IMR-90 (cell line): ENCODE measurements around the gene ONECUT2. TPM values are rescaled to one million over a fixed set of nuclear protein-coding genes. Genes with fewer than 3 reads are reported as not detected.

ENCODE experiments used
- ATAC-seq: fragments of 200-7000 bp; cut with Tn5 transposase; 2 replicates; pipeline ENCODE4 v1.9.1; 2020; ENCODE audit warnings: low read depth, mild to moderate bottlenecking, moderate library complexity
- BruUV-seq: library from RNA; stranded (reverse); fragments of 400-500 nt; replicated peaks from 2 replicates; lab custom pipeline; 2021; lab: Mats Ljungman, UMichigan
- CTCF ChIA-PET: fragments of 300-600 bp; formaldehyde crosslinking; extraction: SDS; loops from one replicate; lab custom pipeline; 2021; ENCODE audit warnings: antibody characterized with exemption; lab: Yijun Ruan, JAX
- POLR2A ChIA-PET: fragments of 300-600 bp; sonication (Branson Sonifier 250); formaldehyde crosslinking; loops from one replicate; lab custom pipeline; 2022; ENCODE audit warnings: antibody characterized with exemption; ENCODE audit not compliant: unreplicated experiment; lab: Charles Lee
- DNase-seq: peaks from one replicate; pipeline ENCODE4 v3.0.0; 2013
- H2AFZ ChIP-seq: replicated peaks from 2 replicates; pipeline ENCODE3; 2013; ENCODE audit warnings: low read length, mild to moderate bottlenecking; ENCODE audit not compliant: poor library complexity
- H2AK5ac ChIP-seq: 2 replicates; pipeline ENCODE4 v1.6.1; 2013; ENCODE audit warnings: low read depth, low read length, inconsistent platforms
- H2AK9ac ChIP-seq: replicated peaks from 2 replicates; pipeline ENCODE3; 2013; ENCODE audit warnings: mild to moderate bottlenecking, low read depth, low read length, moderate library complexity; ENCODE audit not compliant: poor library complexity
- H2BK120ac ChIP-seq: 2 replicates; pipeline ENCODE4 v1.6.1; 2013; ENCODE audit warnings: low read depth, low read length, inconsistent platforms
- H2BK15ac ChIP-seq: 3 replicates; pipeline ENCODE4 v1.6.1; 2013; ENCODE audit warnings: low read depth, low read length, inconsistent platforms
- H2BK20ac ChIP-seq: 2 replicates; pipeline ENCODE4 v1.6.1; 2013; ENCODE audit warnings: low read depth, mild to moderate bottlenecking, inconsistent platforms, low read length, moderate library complexity
- H2BK5ac ChIP-seq: 2 replicates; pipeline ENCODE4 v1.6.1; 2013; ENCODE audit warnings: mild to moderate bottlenecking, low read depth, low read length, inconsistent platforms; ENCODE audit not compliant: poor library complexity, severe bottlenecking
- H3K14ac ChIP-seq: replicated peaks from 2 replicates; pipeline ENCODE4 v1.6.1; 2013; ENCODE audit warnings: low read depth, low read length, inconsistent platforms
- H3K18ac ChIP-seq: 2 replicates; pipeline ENCODE4 v1.6.1; 2013; ENCODE audit warnings: low read depth, low read length, control low read depth
- H3K23ac ChIP-seq: 2 replicates; pipeline ENCODE4 v1.6.1; 2013; ENCODE audit warnings: low read depth, low read length, inconsistent platforms
- H3K27ac ChIP-seq: 2 replicates; pipeline ENCODE4 v1.5.1; 2013; ENCODE audit warnings: mild to moderate bottlenecking, control low read depth, low read length; ENCODE audit not compliant: insufficient read depth
- H3K27me3 ChIP-seq: 2 replicates; pipeline ENCODE4 v1.6.1; 2013; ENCODE audit warnings: low read length; ENCODE audit not compliant: control insufficient read depth, insufficient read depth
- H3K36me3 ChIP-seq: 2 replicates; pipeline ENCODE4 v1.6.1; 2013; ENCODE audit warnings: low read length, mixed read lengths; ENCODE audit not compliant: control insufficient read depth, insufficient read depth
- H3K4ac ChIP-seq: 2 replicates; pipeline ENCODE4 v1.6.1; 2013; ENCODE audit warnings: low read depth, low read length, inconsistent platforms
- H3K4me1 ChIP-seq: 2 replicates; pipeline ENCODE4 v1.6.1; 2013; ENCODE audit warnings: low read length, mixed read lengths; ENCODE audit not compliant: control insufficient read depth, insufficient read depth
- H3K4me2 ChIP-seq: 2 replicates; pipeline ENCODE4 v1.6.1; 2013; ENCODE audit warnings: low read depth, mild to moderate bottlenecking, control low read depth, low read length, moderate library complexity
- H3K4me3 ChIP-seq: 2 replicates; pipeline ENCODE4 v1.5.1; 2013; ENCODE audit warnings: low read depth, mild to moderate bottlenecking, control low read depth, low read length, moderate library complexity; ENCODE audit not compliant: insufficient read depth
- H3K56ac ChIP-seq: 2 replicates; pipeline ENCODE4 v1.6.1; 2013; ENCODE audit warnings: low read length, inconsistent platforms; ENCODE audit not compliant: insufficient read depth; ENCODE audit errors: extremely low read depth
- H3K79me1 ChIP-seq, 2 experiments: 2 replicates each; pipeline ENCODE4 v1.6.1; 2013; ENCODE audit warnings: low read length in 2 of 2, inconsistent platforms in 1 of 2, low read depth in 1 of 2
- H3K9ac ChIP-seq: 2 replicates; pipeline ENCODE4 v1.6.1; 2013; ENCODE audit warnings: low read depth, low read length, control low read depth
- H3K9me1 ChIP-seq: 2 replicates; pipeline ENCODE4 v1.6.1; 2013; ENCODE audit warnings: low read length, inconsistent platforms; ENCODE audit not compliant: insufficient read depth
- H3K9me3 ChIP-seq: 2 replicates; pipeline ENCODE4 v1.6.1; 2013; ENCODE audit warnings: low read length; ENCODE audit not compliant: control insufficient read depth, insufficient read depth
- H4K20me1 ChIP-seq: 2 replicates; pipeline ENCODE4 v1.6.1; 2013; ENCODE audit warnings: low read length, inconsistent platforms; ENCODE audit not compliant: insufficient read depth
- H4K5ac ChIP-seq: 2 replicates; pipeline ENCODE4 v1.6.1; 2013; ENCODE audit warnings: mild to moderate bottlenecking, low read depth, low read length, control low read depth
- H4K8ac ChIP-seq, 2 experiments: 2 replicates each; pipeline ENCODE4 v1.6.1; 2013; ENCODE audit warnings: low read depth in 2 of 2, low read length in 2 of 2, control low read depth in 1 of 2, inconsistent platforms in 1 of 2
- H4K91ac ChIP-seq: 2 replicates; pipeline ENCODE4 v1.6.1; 2013; ENCODE audit warnings: low read depth, low read length, inconsistent platforms; ENCODE audit not compliant: insufficient read depth
- CEBPB ChIP-seq: IDR thresholded peaks from 2 replicates; pipeline ENCODE4 v1.6.1; 2012; ENCODE audit warnings: low read depth, low read length, improper control_type of control experiment
- CHD1 ChIP-seq: IDR thresholded peaks from 2 replicates; pipeline ENCODE4 v1.6.1; 2012; ENCODE audit warnings: low read depth, low read length, improper control_type of control experiment
- FOS ChIP-seq: fragments of 150-350 bp; IDR thresholded peaks from 2 replicates; pipeline ENCODE4 v1.6.1; 2016; ENCODE audit warnings: low read depth, low read length
- MAFK ChIP-seq: IDR thresholded peaks from 2 replicates; pipeline ENCODE4 v1.6.1; 2012; ENCODE audit warnings: low read depth, low read length, improper control_type of control experiment
- MAZ ChIP-seq: IDR thresholded peaks from 2 replicates; pipeline ENCODE4 v1.6.1; 2012; ENCODE audit warnings: low read depth, mild to moderate bottlenecking, low read length, improper control_type of control experiment, moderate library complexity, borderline replicate concordance
- POLR2A ChIP-seq: IDR thresholded peaks from 2 replicates; pipeline ENCODE4 v1.6.1; 2012; ENCODE audit warnings: mild to moderate bottlenecking, low read depth, low read length
- RAD21 ChIP-seq: IDR thresholded peaks from 2 replicates; pipeline ENCODE4 v1.6.1; 2012; ENCODE audit warnings: low read length, improper control_type of control experiment
- RCOR1 ChIP-seq: IDR thresholded peaks from 2 replicates; pipeline ENCODE4 v1.6.1; 2012; ENCODE audit warnings: mild to moderate bottlenecking, low read length, improper control_type of control experiment; ENCODE audit not compliant: insufficient replicate concordance
- RFX5 ChIP-seq: IDR thresholded peaks from 2 replicates; pipeline ENCODE4 v1.8.0; 2012; ENCODE audit warnings: low read depth, mild to moderate bottlenecking, low read length, moderate library complexity
- WGBS, 2 experiments: methylation state at CpG; one replicate each; pipeline versions ENCODE4 v1.1.5 to v1.1.7; 2013; ENCODE audit warnings: missing lambda C conversion rate in 2 of 2; ENCODE audit not compliant: insufficient read length in 1 of 2; ENCODE audit errors: extremely low coverage in 2 of 2; 5-methylcytosine and 5-hydroxymethylcytosine counted together
- dilution Hi-C: fragments of 300-500 bp; cut with HindIII; formaldehyde crosslinking; loops from one replicate; pipeline ENCODE4 v1.14.3; 2018; ENCODE audit warnings: low sequenced_read_pairs; ENCODE audit not compliant: unreplicated experiment
- in situ Hi-C: fragments of 300-500 bp; cut with MboI; formaldehyde crosslinking; loops from 3 replicates; pipeline ENCODE4 v1.14.3; 2019; ENCODE audit warnings: low sequenced_read_pairs, inconsistent platforms, mixed read lengths
- intact Hi-C: fragments of 100-400 bp; cut with micrococcal nuclease; formaldehyde crosslinking; loops from 2 replicates; pipeline ENCODE4 v1.10.0; 2022
- polyA plus RNA-seq, 3 experiments: library from polyadenylated mRNA; depleted of rRNA; stranded (reverse); fragments of >200 nt; gene quantifications; 2 replicates each; pipeline ENCODE4 v1.2.3, GENCODE V29; 2012; ENCODE audit warnings: low replicate concordance in 1 of 3
- total RNA-seq: library from RNA; depleted of rRNA; stranded (reverse); fragments of >200 nt; gene quantifications from 2 replicates; pipeline ENCODE4 v1.2.3, GENCODE V29; 2012
- TF ChIP-seq, protein P1 (sequence below): fragments of 150-350 bp; IDR thresholded peaks from 2 replicates; pipeline ENCODE4 v1.6.1; 2016; ENCODE audit warnings: low read depth, mild to moderate bottlenecking, low read length, moderate library complexity, borderline replicate concordance
- TF ChIP-seq, protein P2 (sequence below): conservative IDR thresholded peaks from 2 replicates; pipeline ENCODE4 v1.5.1; 2012; ENCODE audit warnings: mild to moderate bottlenecking, low read depth, low read length, improper control_type of control experiment

The ONECUT2 gene
- total and polyA plus RNA-seq, 2 of the 4 experiments (the other 2 are of a cell fraction) = under 0.01 to 0.02 TPM

DNA sequence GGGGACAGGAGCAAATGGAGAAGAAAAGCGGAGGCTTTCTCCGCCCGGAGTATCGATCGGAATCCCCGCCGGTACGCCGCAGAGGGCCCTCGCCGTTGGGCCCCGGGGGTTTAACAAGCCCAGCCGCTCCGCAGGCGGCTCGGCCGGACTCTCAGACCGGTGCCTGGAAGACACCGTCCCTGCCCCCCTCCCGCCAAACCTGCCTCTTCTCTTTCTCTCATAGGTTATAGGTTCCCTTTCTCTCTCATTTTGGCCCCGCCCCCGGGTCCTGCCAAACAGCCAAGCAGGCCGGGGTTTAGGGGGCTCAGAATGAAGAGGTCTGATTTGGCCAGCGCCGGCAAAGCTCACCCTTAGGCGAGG lies 4.4 kb downstream of the ONECUT2 start:
- in situ Hi-C loops (no loop called here), dilution Hi-C loops (no loop called here), intact Hi-C loops (no loop called here)
- Histone ChIP-seq H3K9me3 (no peaks in the 10 kb centered on the region; the same call in 1 of the 2 replicates), H3K4me2 (no peak overlapping the region), H2AK9ac (no peak overlapping the region), H2BK120ac (no peak overlapping the region), H3K4me1 (no peaks in the 10 kb centered on the region), H2AK5ac (no peak overlapping the region), H4K91ac (no peak overlapping the region), H3K23ac (no peak overlapping the region), H3K9me1 (no peaks in the 10 kb centered on the region), H4K5ac (no peak overlapping the region), H3K9ac (no peak overlapping the region), H3K27me3 (peaks cover 85% of the 10 kb centered on the region), H2AFZ (no peak overlapping the region), H4K20me1 (no peaks in the 10 kb centered on the region; the same call in 1 of the 2 replicates), H3K4me3 (no peak overlapping the region), H3K18ac (no peak overlapping the region), H3K79me1 (no peaks in the 10 kb centered on the region), H2BK5ac (no peak overlapping the region), H4K8ac (no peak overlapping the region), H3K56ac (no peak overlapping the region), H3K27ac (no peak overlapping the region), H3K4ac (no peak overlapping the region), H2BK20ac (no peak overlapping the region), H3K14ac (no peak overlapping the region), H3K36me3 (no peaks in the 10 kb centered on the region), H2BK15ac (no peak overlapping the region)
- no TSS peak for BruUV-seq
- CTCF ChIA-PET = no interaction called here
- no peak for ATAC-seq
- no peak for DNase-seq
- POLR2A ChIA-PET = no interaction called here
- TF ChIP-seq POLR2A (no peak), MAFK (no peak), MAZ (no peak), RCOR1 (no peak), CHD1 (no peak), FOS (no peak), CEBPB (no peak), RFX5 (no peak), RAD21 (no peak)
- TF ChIP-seq, protein P1, sequence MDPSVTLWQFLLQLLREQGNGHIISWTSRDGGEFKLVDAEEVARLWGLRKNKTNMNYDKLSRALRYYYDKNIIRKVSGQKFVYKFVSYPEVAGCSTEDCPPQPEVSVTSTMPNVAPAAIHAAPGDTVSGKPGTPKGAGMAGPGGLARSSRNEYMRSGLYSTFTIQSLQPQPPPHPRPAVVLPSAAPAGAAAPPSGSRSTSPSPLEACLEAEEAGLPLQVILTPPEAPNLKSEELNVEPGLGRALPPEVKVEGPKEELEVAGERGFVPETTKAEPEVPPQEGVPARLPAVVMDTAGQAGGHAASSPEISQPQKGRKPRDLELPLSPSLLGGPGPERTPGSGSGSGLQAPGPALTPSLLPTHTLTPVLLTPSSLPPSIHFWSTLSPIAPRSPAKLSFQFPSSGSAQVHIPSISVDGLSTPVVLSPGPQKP = no peak
- TF ChIP-seq, protein P2, sequence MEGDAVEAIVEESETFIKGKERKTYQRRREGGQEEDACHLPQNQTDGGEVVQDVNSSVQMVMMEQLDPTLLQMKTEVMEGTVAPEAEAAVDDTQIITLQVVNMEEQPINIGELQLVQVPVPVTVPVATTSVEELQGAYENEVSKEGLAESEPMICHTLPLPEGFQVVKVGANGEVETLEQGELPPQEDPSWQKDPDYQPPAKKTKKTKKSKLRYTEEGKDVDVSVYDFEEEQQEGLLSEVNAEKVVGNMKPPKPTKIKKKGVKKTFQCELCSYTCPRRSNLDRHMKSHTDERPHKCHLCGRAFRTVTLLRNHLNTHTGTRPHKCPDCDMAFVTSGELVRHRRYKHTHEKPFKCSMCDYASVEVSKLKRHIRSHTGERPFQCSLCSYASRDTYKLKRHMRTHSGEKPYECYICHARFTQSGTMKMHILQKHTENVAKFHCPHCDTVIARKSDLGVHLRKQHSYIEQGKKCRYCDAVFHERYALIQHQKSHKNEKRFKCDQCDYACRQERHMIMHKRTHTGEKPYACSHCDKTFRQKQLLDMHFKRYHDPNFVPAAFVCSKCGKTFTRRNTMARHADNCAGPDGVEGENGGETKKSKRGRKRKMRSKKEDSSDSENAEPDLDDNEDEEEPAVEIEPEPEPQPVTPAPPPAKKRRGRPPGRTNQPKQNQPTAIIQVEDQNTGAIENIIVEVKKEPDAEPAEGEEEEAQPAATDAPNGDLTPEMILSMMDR = no peak
- WGBS, 2 experiments = 0% methylated on average over 11 of the region's 26 CpGs; no CpG with 5 or more reads in 1 of the 2 experiments
